Right atrium auricular region (tissue), 2 donors: ENCODE data around the gene SYNGR4. TPM values are rescaled to one million over a fixed set of nuclear protein-coding genes. Genes with fewer than 3 reads are reported as not detected.

ENCODE experiments used
- DNase-seq: peaks from one replicate; pipeline ENCODE4 v3.0.0-alpha.2; 2019; ENCODE audit warnings: low spot score
- H3K27ac ChIP-seq, 2 donors: fragments of 200-600 bp; sonication (generic); 1 replicate in 1 of 2; 2 replicates in 1 of 2; pipeline ENCODE4 v1.5.1; 2016 to 2019
- H3K27me3 ChIP-seq, 2 donors: fragments of 200-600 bp; sonication (generic); one replicate each; pipeline versions ENCODE4 v1.5.1 to v1.6.0; 2017 to 2019
- H3K36me3 ChIP-seq: fragments of 200-600 bp; sonication (generic); one replicate; pipeline ENCODE4 v1.5.1; 2016
- H3K4me1 ChIP-seq, 2 donors: fragments of 200-600 bp; sonication (generic); one replicate each; pipeline versions ENCODE4 v1.5.1 to v1.6.0; 2017 to 2019
- H3K4me3 ChIP-seq, 2 donors: fragments of 200-600 bp; sonication (generic); 1 replicate in 1 of 2; 2 replicates in 1 of 2; pipeline ENCODE4 v1.5.1; 2017 to 2019; ENCODE audit warnings: mild to moderate bottlenecking in 1 of 2, moderate library complexity in 1 of 2
- H3K9me3 ChIP-seq, 2 donors: fragments of 200-600 bp; sonication (generic); one replicate each; pipeline ENCODE4 v1.5.1; 2019
- total RNA-seq, 2 donors: library from RNA; depleted of rRNA; stranded (reverse); fragments of >200 nt; gene quantifications; one replicate each; pipeline ENCODE4 v1.1.0, GENCODE V29; 2016
- TF ChIP-seq, protein P1 (sequence below), 2 donors: fragments of 200-600 bp; sonication (generic); IDR thresholded peaks; one replicate each; pipeline ENCODE4 v1.5.1; 2019; ENCODE audit warnings: antibody characterized with exemption in 2 of 2

Gene SYNGR4
- total RNA-seq, 2 donors from 2014 or later = not detected

GRCh38 chr19:48346191-48346590 lies 18.0 kb upstream of the SYNGR4 start:
- H3K9me3 ChIP-seq = no peaks in the 10 kb centered on the region
- no peaks in the 10 kb centered on the region for H3K36me3 ChIP-seq
- TF ChIP-seq, protein P1, sequence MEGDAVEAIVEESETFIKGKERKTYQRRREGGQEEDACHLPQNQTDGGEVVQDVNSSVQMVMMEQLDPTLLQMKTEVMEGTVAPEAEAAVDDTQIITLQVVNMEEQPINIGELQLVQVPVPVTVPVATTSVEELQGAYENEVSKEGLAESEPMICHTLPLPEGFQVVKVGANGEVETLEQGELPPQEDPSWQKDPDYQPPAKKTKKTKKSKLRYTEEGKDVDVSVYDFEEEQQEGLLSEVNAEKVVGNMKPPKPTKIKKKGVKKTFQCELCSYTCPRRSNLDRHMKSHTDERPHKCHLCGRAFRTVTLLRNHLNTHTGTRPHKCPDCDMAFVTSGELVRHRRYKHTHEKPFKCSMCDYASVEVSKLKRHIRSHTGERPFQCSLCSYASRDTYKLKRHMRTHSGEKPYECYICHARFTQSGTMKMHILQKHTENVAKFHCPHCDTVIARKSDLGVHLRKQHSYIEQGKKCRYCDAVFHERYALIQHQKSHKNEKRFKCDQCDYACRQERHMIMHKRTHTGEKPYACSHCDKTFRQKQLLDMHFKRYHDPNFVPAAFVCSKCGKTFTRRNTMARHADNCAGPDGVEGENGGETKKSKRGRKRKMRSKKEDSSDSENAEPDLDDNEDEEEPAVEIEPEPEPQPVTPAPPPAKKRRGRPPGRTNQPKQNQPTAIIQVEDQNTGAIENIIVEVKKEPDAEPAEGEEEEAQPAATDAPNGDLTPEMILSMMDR (IDR thresholded peaks at IDR 0.05) = no peak
- H3K27me3 ChIP-seq = no peaks in the 10 kb centered on the region
- DNase-seq = no peak
- no peak overlapping the region for H3K4me3 ChIP-seq
- H3K27ac ChIP-seq = no peak overlapping the region
- H3K4me1 ChIP-seq = peaks cover 0 to 7% of the 10 kb centered on the region in 2 donors

GRCh38 chr19:48348045-48348444 lies 16.1 kb upstream of the SYNGR4 start:
- Histone ChIP-seq H3K4me1 (peaks cover 0 to 7% of the 10 kb centered on the region in 2 donors), H3K27me3 (no peaks in the 10 kb centered on the region), H3K36me3 (no peaks in the 10 kb centered on the region), H3K27ac (no peak overlapping the region), H3K4me3 (no peak overlapping the region), H3K9me3 (no peaks in the 10 kb centered on the region)
- no peak for DNase-seq
- TF ChIP-seq, protein P1 (IDR thresholded peaks at IDR 0.05) = no peak

GRCh38 chr19:48348737-48349136 lies 15.4 kb upstream of the SYNGR4 start:
- no peaks in the 10 kb centered on the region for H3K9me3 ChIP-seq
- no peak overlapping the region for H3K4me3 ChIP-seq
- H3K36me3 ChIP-seq = no peaks in the 10 kb centered on the region
- peaks cover 0 to 7% of the 10 kb centered on the region in 2 donors for H3K4me1 ChIP-seq
- no peak for DNase-seq
- no peak overlapping the region for H3K27ac ChIP-seq
- no peaks in the 10 kb centered on the region for H3K27me3 ChIP-seq
- TF ChIP-seq, protein P1 (IDR thresholded peaks at IDR 0.05) = no peak

GRCh38 chr19:48350856-48351255 lies 13.3 kb upstream of the SYNGR4 start:
- H3K27me3 ChIP-seq = no peaks in the 10 kb centered on the region
- TF ChIP-seq, protein P1 (IDR thresholded peaks at IDR 0.05) = no peak
- H3K27ac ChIP-seq = no peak overlapping the region
- peaks cover 0 to 7% of the 10 kb centered on the region in 2 donors for H3K4me1 ChIP-seq
- no peaks in the 10 kb centered on the region for H3K36me3 ChIP-seq
- H3K4me3 ChIP-seq = no peak overlapping the region
- no peak for DNase-seq
- no peaks in the 10 kb centered on the region for H3K9me3 ChIP-seq

DNA sequence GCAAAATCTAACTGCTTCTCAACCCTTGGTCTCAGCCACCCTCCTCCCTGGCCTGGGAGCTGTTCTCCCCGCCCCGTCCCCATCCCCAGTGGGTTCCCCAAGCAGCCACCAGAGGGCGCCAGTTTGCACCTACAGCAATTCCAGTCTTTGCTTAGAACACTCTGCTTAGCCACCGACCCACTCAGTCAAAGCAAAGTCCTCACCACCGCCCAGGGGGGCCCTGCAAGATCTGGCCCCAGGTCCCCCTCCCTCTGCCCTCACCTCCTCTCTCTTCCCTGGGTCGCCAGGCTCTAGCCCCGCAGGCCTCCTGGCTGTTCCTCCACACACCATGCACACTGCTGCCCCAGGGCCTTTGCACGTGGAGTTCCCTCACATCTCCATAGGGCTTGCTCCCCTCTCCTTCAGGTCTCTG lies 12.8 kb upstream of the SYNGR4 start:
- no peaks in the 10 kb centered on the region for H3K9me3 ChIP-seq
- TF ChIP-seq, protein P1 (IDR thresholded peaks at IDR 0.05) = peak; percentile 58 to 81
- no peak overlapping the region for H3K27ac ChIP-seq
- H3K36me3 ChIP-seq = no peaks in the 10 kb centered on the region
- no peak overlapping the region for H3K4me3 ChIP-seq
- H3K4me1 ChIP-seq = peaks cover 0 to 7% of the 10 kb centered on the region in 2 donors
- peak; percentile 68 for DNase-seq
- H3K27me3 ChIP-seq = no peaks in the 10 kb centered on the region

- no peak for DNase-seq
- no peaks in the 10 kb centered on the region for H3K4me1 ChIP-seq
- no peak overlapping the region for H3K27ac ChIP-seq
- no peak overlapping the region for H3K4me3 ChIP-seq
- H3K36me3 ChIP-seq = no peaks in the 10 kb centered on the region
- TF ChIP-seq, protein P1 (IDR thresholded peaks at IDR 0.05) = no peak
- no peaks in the 10 kb centered on the region for H3K9me3 ChIP-seq
- H3K27me3 ChIP-seq = no peaks in the 10 kb centered on the region
These were observed 10.5 kb upstream of the SYNGR4 start for GRCh38 chr19:48353677-48354076.
